Activated T-helper 2 cell treated with anti-CD3 and anti-CD28 coated beads, Interferon-gamma antibody, Interleukin-2, Interleukin-4, amounts not matched to agents 10 μg/mL and 5 μg/mL and 100 μg/mL, durations not matched to agents 14 hours and 24 hours and 36 hours (primary cell): Measurements from ENCODE around the gene NTMT1. TPM values are rescaled to one million over a fixed set of nuclear protein-coding genes. Genes with fewer than 3 reads are reported as not detected.
A peak's percentile ranks its signal among the peaks of the same experiment; 100 is the strongest.

Experiments used
- DNase-seq: peaks from one replicate; pipeline ENCODE4 v3.0.0; 2021; ENCODE audit warnings: low spot score
- H3K27ac Mint-ChIP-seq: one replicate; pipeline ENCODE4 v1.8.0; 2021; ENCODE audit warnings: mixed read lengths
- H3K27me3 Mint-ChIP-seq: one replicate; pipeline ENCODE4 v1.8.0; 2021; ENCODE audit warnings: low read depth, mixed read lengths
- H3K36me3 Mint-ChIP-seq: one replicate; pipeline ENCODE4 v1.8.0; 2021; ENCODE audit warnings: low read depth, mixed read lengths
- H3K4me1 Mint-ChIP-seq: one replicate; pipeline ENCODE4 v1.8.0; 2021; ENCODE audit warnings: low read depth, mixed read lengths
- H3K4me3 Mint-ChIP-seq: one replicate; pipeline ENCODE4 v1.8.0; 2021; ENCODE audit warnings: low read depth, mild to moderate bottlenecking, moderate library complexity, mixed read lengths
- H3K9me3 Mint-ChIP-seq: one replicate; pipeline ENCODE4 v1.8.0; 2021; ENCODE audit warnings: mixed read lengths
- intact Hi-C: fragments of 100-400 bp; cut with micrococcal nuclease; formaldehyde crosslinking; loops from one replicate; pipeline ENCODE4 v1.15.1; 2023
- total RNA-seq: library from RNA; stranded (reverse); gene quantifications from 2 replicates; pipeline ENCODE4 v1.2.3, GENCODE V29; 2022

Gene NTMT1
- total RNA-seq, 1 donor from 2014 or later, result 61.5 TPM

GRCh38 chr9:129664746-129665388, 38.9 kb downstream of the NTMT1 start:
- H3K9me3 Mint-ChIP-seq, result no peaks in the 10 kb centered on the region
- DNase-seq, result no peak
- H3K27ac Mint-ChIP-seq, result no peak overlapping the region
- peak overlapping the region; percentile 72 for H3K4me3 Mint-ChIP-seq
- peaks cover 25% of the 10 kb centered on the region for H3K27me3 Mint-ChIP-seq
- H3K4me1 Mint-ChIP-seq, result peaks cover 5% of the 10 kb centered on the region
- no peaks in the 10 kb centered on the region for H3K36me3 Mint-ChIP-seq
- intact Hi-C loops, result no loop called here

GRCh38 chr9:129665389-129665775, 39.4 kb downstream of the NTMT1 start, which contains the start of gene PRRX2:
PRRX2 (plus strand) TSS chr9:129665647; CDS start chr9:129665868, 221 bp downstream.
- peak; percentile 32 for DNase-seq
- Mint-ChIP-seq H3K27ac (no peak within 1 kb of the TSS), H3K4me1 (peaks cover 5% of the 10 kb centered on the region), H3K4me3 (peak within 1 kb of the TSS; percentile 72), H3K9me3 (no peaks in the 10 kb centered on the region), H3K27me3 (peaks cover 25% of the 10 kb centered on the region), H3K36me3 (no peaks in the 10 kb centered on the region)
- intact Hi-C loops, result no loop called here

GRCh38 chr9:129665814-129666520, 40.0 kb downstream of the NTMT1 start:
- Mint-ChIP-seq H3K9me3 (no peaks in the 10 kb centered on the region), H3K36me3 (no peaks in the 10 kb centered on the region), H3K4me3 (peak overlapping the region; percentile 37), H3K27ac (no peak overlapping the region), H3K4me1 (peaks cover 6% of the 10 kb centered on the region), H3K27me3 (peaks cover 22% of the 10 kb centered on the region)
- intact Hi-C loops, result no loop called here
- no peak for DNase-seq

GRCh38 chr9:129666575-129666974, 40.6 kb downstream of the NTMT1 start:
- intact Hi-C loops, result no loop called here
- no peak for DNase-seq
- Mint-ChIP-seq H3K9me3 (no peaks in the 10 kb centered on the region), H3K4me3 (peak overlapping the region; percentile 8), H3K27me3 (peaks cover 17% of the 10 kb centered on the region), H3K4me1 (peaks cover 10% of the 10 kb centered on the region), H3K36me3 (no peaks in the 10 kb centered on the region), H3K27ac (no peak overlapping the region)

GRCh38 chr9:129667378-129667777, 41.4 kb downstream of the NTMT1 start:
- DNase-seq, result no peak
- no peaks in the 10 kb centered on the region for H3K9me3 Mint-ChIP-seq
- H3K27ac Mint-ChIP-seq, result no peak overlapping the region
- peaks cover 17% of the 10 kb centered on the region for H3K27me3 Mint-ChIP-seq
- no peaks in the 10 kb centered on the region for H3K36me3 Mint-ChIP-seq
- H3K4me1 Mint-ChIP-seq, result peaks cover 11% of the 10 kb centered on the region
- H3K4me3 Mint-ChIP-seq, result no peak overlapping the region
- intact Hi-C loops, result no loop called here

- intact Hi-C loops, result loop anchor here (2.0 kb wide), 1 partner anchor 25 kb away; the partner anchor contains the start of gene ASB6
- Mint-ChIP-seq H3K27me3 (peaks cover 14% of the 10 kb centered on the region), H3K4me1 (peaks cover 11% of the 10 kb centered on the region), H3K9me3 (no peaks in the 10 kb centered on the region), H3K36me3 (no peaks in the 10 kb centered on the region), H3K27ac (no peak overlapping the region), H3K4me3 (no peak overlapping the region)
- no peak for DNase-seq
Measured at GRCh38 chr9:129667850-129668249, 41.9 kb downstream of the NTMT1 start.

GRCh38 chr9:129669141-129669718, 43.3 kb downstream of the NTMT1 start:
- H3K27me3 Mint-ChIP-seq, result peaks cover 13% of the 10 kb centered on the region
- peaks cover 13% of the 10 kb centered on the region for H3K4me1 Mint-ChIP-seq
- H3K36me3 Mint-ChIP-seq, result no peaks in the 10 kb centered on the region
- intact Hi-C loops, result loop anchor here (2.0 kb wide), 1 partner anchor 26 kb away; the partner anchor contains the start of gene ASB6
- no peak overlapping the region for H3K27ac Mint-ChIP-seq
- no peak overlapping the region for H3K4me3 Mint-ChIP-seq
- DNase-seq, result no peak
- H3K9me3 Mint-ChIP-seq, result no peaks in the 10 kb centered on the region

GRCh38 chr9:129669946-129670345, 44.0 kb downstream of the NTMT1 start:
- DNase-seq, result no peak
- no peak overlapping the region for H3K27ac Mint-ChIP-seq
- no peaks in the 10 kb centered on the region for H3K36me3 Mint-ChIP-seq
- H3K9me3 Mint-ChIP-seq, result no peaks in the 10 kb centered on the region
- no peak overlapping the region for H3K4me3 Mint-ChIP-seq
- peaks cover 9% of the 10 kb centered on the region for H3K27me3 Mint-ChIP-seq
- intact Hi-C loops, result loop anchor here (2.0 kb wide), 1 partner anchor 27 kb away; the partner anchor contains the start of gene ASB6
- peaks cover 10% of the 10 kb centered on the region for H3K4me1 Mint-ChIP-seq

GRCh38 chr9:129671065-129671464, 45.1 kb downstream of the NTMT1 start:
- no peak for DNase-seq
- Mint-ChIP-seq H3K27ac (no peak overlapping the region), H3K36me3 (no peaks in the 10 kb centered on the region), H3K4me1 (peaks cover 10% of the 10 kb centered on the region), H3K27me3 (peaks cover 7% of the 10 kb centered on the region), H3K4me3 (no peak overlapping the region), H3K9me3 (no peaks in the 10 kb centered on the region)
- intact Hi-C loops, result no loop called here

- Mint-ChIP-seq H3K27me3 (peaks cover 7% of the 10 kb centered on the region), H3K4me1 (peaks cover 10% of the 10 kb centered on the region), H3K27ac (peak overlapping the region; percentile 65), H3K4me3 (no peak overlapping the region), H3K36me3 (no peaks in the 10 kb centered on the region), H3K9me3 (no peaks in the 10 kb centered on the region)
- intact Hi-C loops, result no loop called here
- no peak for DNase-seq
Measured at GRCh38 chr9:129671519-129671918, 45.6 kb downstream of the NTMT1 start.

GRCh38 chr9:129672702-129673101, 46.7 kb downstream of the NTMT1 start:
- H3K4me1 Mint-ChIP-seq, result peaks cover 10% of the 10 kb centered on the region
- H3K4me3 Mint-ChIP-seq, result no peak overlapping the region
- H3K36me3 Mint-ChIP-seq, result no peaks in the 10 kb centered on the region
- H3K9me3 Mint-ChIP-seq, result no peaks in the 10 kb centered on the region
- intact Hi-C loops, result no loop called here
- H3K27ac Mint-ChIP-seq, result no peak overlapping the region
- peaks cover 3% of the 10 kb centered on the region for H3K27me3 Mint-ChIP-seq
- no peak for DNase-seq

- no peak overlapping the region for H3K27ac Mint-ChIP-seq
- no peak overlapping the region for H3K4me3 Mint-ChIP-seq
- DNase-seq, result no peak
- intact Hi-C loops, result no loop called here
- H3K4me1 Mint-ChIP-seq, result peaks cover 10% of the 10 kb centered on the region
- H3K36me3 Mint-ChIP-seq, result no peaks in the 10 kb centered on the region
- peaks cover 6% of the 10 kb centered on the region for H3K27me3 Mint-ChIP-seq
- H3K9me3 Mint-ChIP-seq, result no peaks in the 10 kb centered on the region
Measured at GRCh38 chr9:129673602-129674001, 47.6 kb downstream of the NTMT1 start.

- intact Hi-C loops, result no loop called here
- Mint-ChIP-seq H3K36me3 (no peaks in the 10 kb centered on the region), H3K9me3 (no peaks in the 10 kb centered on the region), H3K4me3 (no peak overlapping the region), H3K27ac (no peak overlapping the region), H3K27me3 (peaks cover 6% of the 10 kb centered on the region), H3K4me1 (peaks cover 9% of the 10 kb centered on the region)
- DNase-seq, result no peak
Measured at GRCh38 chr9:129674229-129674628, 48.3 kb downstream of the NTMT1 start.
